GM10266 (cell line): ENCODE measurements around the gene FAM43A.
A peak's percentile ranks its signal among the peaks of the same experiment; 100 is the strongest.

Source experiments
- DNase-seq: peaks from one replicate; pipeline ENCODE4 v3.0.0; 2012; ENCODE audit errors: extremely low spot score
- CTCF ChIP-seq: IDR thresholded peaks from 2 replicates; pipeline ENCODE4 v1.5.1; 2012; ENCODE audit warnings: mild to moderate bottlenecking, low read depth; ENCODE audit not compliant: control insufficient read depth, insufficient read depth; ENCODE audit errors: missing control alignments

FAM43A gene

GRCh38 chr3:194647747-194648146 lies 37.9 kb upstream of the FAM43A start:
- no peak for DNase-seq
- TF ChIP-seq CTCF = no peak

GRCh38 chr3:194654443-194654842 lies 31.2 kb upstream of the FAM43A start:
- no peak for TF ChIP-seq CTCF
- DNase-seq = peak; percentile 65

- DNase-seq = no peak
- no peak for TF ChIP-seq CTCF
These were observed 28.2 kb upstream of the FAM43A start for GRCh38 chr3:194657439-194657838.

GRCh38 chr3:194658477-194659242 lies 27.0 kb upstream of the FAM43A start:
- no peak for DNase-seq
- TF ChIP-seq CTCF = no peak

GRCh38 chr3:194659778-194660177 lies 25.9 kb upstream of the FAM43A start:
- no peak for DNase-seq
- no peak for TF ChIP-seq CTCF

DNA sequence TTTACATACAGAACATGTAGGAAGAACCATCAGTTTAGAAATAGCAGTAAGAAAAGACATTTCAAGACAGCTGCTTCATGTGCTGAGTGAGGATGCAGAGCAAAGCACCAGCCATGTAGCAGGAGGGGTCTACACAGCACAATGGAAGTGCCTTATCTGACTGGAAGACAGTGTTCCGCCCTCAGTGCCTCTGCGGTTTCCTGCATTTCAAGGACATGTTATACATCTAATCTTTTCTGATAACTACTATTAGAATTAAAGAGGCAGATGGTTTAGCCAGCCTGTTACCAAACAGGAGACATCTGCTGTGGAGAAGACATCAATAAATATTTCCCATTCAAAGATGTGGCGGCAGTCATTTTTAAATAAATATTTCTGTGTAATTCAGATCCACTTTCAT lies 24.3 kb upstream of the FAM43A start:
- DNase-seq = no peak
- no peak for TF ChIP-seq CTCF

GRCh38 chr3:194661946-194662345 lies 23.7 kb upstream of the FAM43A start:
- no peak for TF ChIP-seq CTCF
- no peak for DNase-seq
